Calu3 (cell line): ENCODE data around the gene MAP4K1. TPM values are rescaled to one million over a fixed set of nuclear protein-coding genes. Genes with fewer than 3 reads are reported as not detected.
A peak's percentile ranks its signal among the peaks of the same experiment; 100 is the strongest.
"Not testable (repeated sequence)": the region's sequence is repeated elsewhere in the genome, so short reads cannot be mapped to it uniquely, and the experiment has no call there.

Experiments used
- BruUV-seq: library from RNA; stranded (reverse); fragments of 400-500 nt; replicated peaks from 2 replicates; lab custom pipeline; 2021; lab: Mats Ljungman, UMichigan
- CTCF ChIA-PET: fragments of 300-600 bp; sonication (Branson Sonifier 250); formaldehyde crosslinking; loops from one replicate; lab custom pipeline; 2022; ENCODE audit warnings: antibody characterized with exemption; lab: Charles Lee
- DNase-seq: peaks from one replicate; pipeline ENCODE4 v3.0.0; 2022
- H3K27ac Mint-ChIP-seq: one replicate; pipeline ENCODE4 v1.8.0; 2022; ENCODE audit warnings: mixed read lengths; ENCODE audit not compliant: unreplicated experiment
- H3K27me3 Mint-ChIP-seq: one replicate; pipeline ENCODE4 v1.8.0; 2022; ENCODE audit warnings: mixed read lengths; ENCODE audit not compliant: unreplicated experiment
- H3K36me3 Mint-ChIP-seq: one replicate; pipeline ENCODE4 v1.8.0; 2022; ENCODE audit warnings: mild to moderate bottlenecking, moderate library complexity, mixed read lengths; ENCODE audit not compliant: insufficient read depth, unreplicated experiment
- H3K4me1 Mint-ChIP-seq: one replicate; pipeline ENCODE4 v1.8.0; 2022; ENCODE audit warnings: mild to moderate bottlenecking, low read depth, mixed read lengths; ENCODE audit not compliant: unreplicated experiment
- H3K4me3 Mint-ChIP-seq: one replicate; pipeline ENCODE4 v1.8.0; 2022; ENCODE audit warnings: mild to moderate bottlenecking, low read depth, moderate library complexity, mixed read lengths; ENCODE audit not compliant: unreplicated experiment
- H3K9me3 Mint-ChIP-seq: one replicate; pipeline ENCODE4 v1.8.0; 2022; ENCODE audit warnings: low read depth, mixed read lengths; ENCODE audit not compliant: unreplicated experiment
- intact Hi-C: fragments of 100-400 bp; cut with micrococcal nuclease; formaldehyde crosslinking; loops from one replicate; pipeline ENCODE4 v1.10.0; 2022; ENCODE audit not compliant: unreplicated experiment
- total RNA-seq: library from RNA; stranded (reverse); gene quantifications from 2 replicates; pipeline ENCODE4 v1.2.3, GENCODE V29; 2022
- TF ChIP-seq, protein P1 (sequence below): fragments of 200-600 bp; IDR thresholded peaks from one replicate; pipeline ENCODE4 v1.8.0; 2022; ENCODE audit warnings: antibody characterized with exemption; ENCODE audit not compliant: unreplicated experiment

MAP4K1 gene
- total RNA-seq, 1 experiment from 2014 or later = not detected

GRCh38 chr19:38632476-38633213 lies 14.9 kb upstream of the MAP4K1 start:
- H3K4me3 Mint-ChIP-seq = no peak overlapping the region
- no peak for DNase-seq
- peak overlapping the region; percentile 86 for H3K27ac Mint-ChIP-seq
- no peaks in the 10 kb centered on the region for H3K27me3 Mint-ChIP-seq
- H3K4me1 Mint-ChIP-seq = peaks cover 61% of the 10 kb centered on the region
- TF ChIP-seq, protein P1, sequence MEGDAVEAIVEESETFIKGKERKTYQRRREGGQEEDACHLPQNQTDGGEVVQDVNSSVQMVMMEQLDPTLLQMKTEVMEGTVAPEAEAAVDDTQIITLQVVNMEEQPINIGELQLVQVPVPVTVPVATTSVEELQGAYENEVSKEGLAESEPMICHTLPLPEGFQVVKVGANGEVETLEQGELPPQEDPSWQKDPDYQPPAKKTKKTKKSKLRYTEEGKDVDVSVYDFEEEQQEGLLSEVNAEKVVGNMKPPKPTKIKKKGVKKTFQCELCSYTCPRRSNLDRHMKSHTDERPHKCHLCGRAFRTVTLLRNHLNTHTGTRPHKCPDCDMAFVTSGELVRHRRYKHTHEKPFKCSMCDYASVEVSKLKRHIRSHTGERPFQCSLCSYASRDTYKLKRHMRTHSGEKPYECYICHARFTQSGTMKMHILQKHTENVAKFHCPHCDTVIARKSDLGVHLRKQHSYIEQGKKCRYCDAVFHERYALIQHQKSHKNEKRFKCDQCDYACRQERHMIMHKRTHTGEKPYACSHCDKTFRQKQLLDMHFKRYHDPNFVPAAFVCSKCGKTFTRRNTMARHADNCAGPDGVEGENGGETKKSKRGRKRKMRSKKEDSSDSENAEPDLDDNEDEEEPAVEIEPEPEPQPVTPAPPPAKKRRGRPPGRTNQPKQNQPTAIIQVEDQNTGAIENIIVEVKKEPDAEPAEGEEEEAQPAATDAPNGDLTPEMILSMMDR = no peak
- BruUV-seq = no TSS peak
- no peaks in the 10 kb centered on the region for H3K9me3 Mint-ChIP-seq
- intact Hi-C loops = no loop called here
- H3K36me3 Mint-ChIP-seq = peaks cover 88% of the 10 kb centered on the region
- CTCF ChIA-PET = interaction anchor here (0.6 to 2.2 kb wide), 2 partner anchors 12 to 102 kb away, joined by 4 to 7 read pairs; no protein-coding TSS in a partner anchor

DNA sequence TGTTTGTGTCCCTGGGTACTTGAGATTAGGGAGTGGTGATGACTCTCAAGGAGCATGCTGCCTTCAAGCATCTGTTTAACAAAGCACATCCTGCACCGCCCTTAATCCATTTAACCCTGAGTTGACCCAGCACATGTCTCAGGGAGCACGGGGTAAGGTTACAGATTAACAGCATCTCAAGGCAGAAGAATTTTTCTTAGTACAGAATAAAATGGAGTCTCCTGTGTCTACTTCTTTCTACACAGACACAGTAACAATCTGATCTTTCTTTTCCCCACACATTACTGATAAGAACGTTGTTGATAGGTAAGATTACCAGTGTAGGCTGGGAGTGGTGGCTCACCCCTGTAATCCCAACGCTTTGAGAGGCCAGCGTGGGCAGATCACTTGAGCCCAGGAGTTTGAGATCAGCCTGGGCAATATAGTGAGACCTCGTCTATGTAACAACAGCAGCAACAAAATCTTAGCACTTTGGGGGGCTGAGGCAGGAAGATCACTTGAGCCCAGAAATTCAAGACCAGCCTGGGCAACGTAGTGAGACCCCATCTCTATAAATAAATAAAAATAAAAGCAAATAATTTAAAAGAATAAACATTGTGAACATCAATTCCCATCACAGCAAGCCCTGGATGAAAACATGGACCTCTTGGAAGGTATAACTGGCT lies 14.2 kb upstream of the MAP4K1 start:
- Mint-ChIP-seq H3K27ac (peak overlapping the region; percentile 86), H3K4me3 (peak overlapping the region; percentile 27), H3K4me1 (peaks cover 54% of the 10 kb centered on the region), H3K36me3 (peaks cover 87% of the 10 kb centered on the region)
- BruUV-seq, H3K27me3 Mint-ChIP-seq, CTCF ChIA-PET, intact Hi-C loops, H3K9me3 Mint-ChIP-seq: not testable (repeated sequence)
- peak; percentile 66 for DNase-seq

- peak overlapping the region; percentile 27 for H3K4me3 Mint-ChIP-seq
- H3K27me3 Mint-ChIP-seq, H3K9me3 Mint-ChIP-seq, BruUV-seq, DNase-seq, intact Hi-C loops, CTCF ChIA-PET: not testable (repeated sequence)
- H3K27ac Mint-ChIP-seq = peak overlapping the region; percentile 86
- peaks cover 86% of the 10 kb centered on the region for H3K36me3 Mint-ChIP-seq
- peaks cover 48% of the 10 kb centered on the region for H3K4me1 Mint-ChIP-seq
These were observed 13.5 kb upstream of the MAP4K1 start for GRCh38 chr19:38631301-38631700.

DNA sequence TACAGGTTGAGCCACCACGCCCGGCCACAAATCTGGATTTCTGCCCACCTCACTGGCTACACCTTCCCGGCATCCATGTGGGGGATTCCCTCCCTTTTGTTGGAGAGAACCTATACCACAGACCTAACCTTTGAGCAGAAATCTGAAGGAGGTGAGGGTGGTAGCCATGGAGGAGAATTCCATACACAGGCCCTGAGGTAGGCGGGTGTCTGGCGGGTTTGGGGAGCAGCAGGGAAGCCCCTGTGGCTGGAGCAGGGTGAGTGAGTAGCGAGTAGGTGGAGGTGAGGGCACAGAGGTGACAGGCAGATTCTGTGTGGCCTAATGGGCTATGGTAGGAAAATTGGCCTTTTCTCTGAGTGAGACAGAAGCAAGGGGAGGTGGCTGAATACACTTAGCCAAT lies 11.8 kb upstream of the MAP4K1 start:
- no TSS peak for BruUV-seq
- CTCF ChIA-PET = interaction anchor here (0.7 kb wide), 1 partner anchor 29 kb away, joined by 3 read pairs; no protein-coding TSS in a partner anchor
- TF ChIP-seq, protein P1 = no peak
- DNase-seq = no peak
- H3K27ac Mint-ChIP-seq = no peak overlapping the region
- intact Hi-C loops = no loop called here
- H3K36me3 Mint-ChIP-seq = peaks cover 79% of the 10 kb centered on the region
- no peaks in the 10 kb centered on the region for H3K9me3 Mint-ChIP-seq
- no peak overlapping the region for H3K4me3 Mint-ChIP-seq
- peaks cover 35% of the 10 kb centered on the region for H3K4me1 Mint-ChIP-seq
- no peaks in the 10 kb centered on the region for H3K27me3 Mint-ChIP-seq

DNA sequence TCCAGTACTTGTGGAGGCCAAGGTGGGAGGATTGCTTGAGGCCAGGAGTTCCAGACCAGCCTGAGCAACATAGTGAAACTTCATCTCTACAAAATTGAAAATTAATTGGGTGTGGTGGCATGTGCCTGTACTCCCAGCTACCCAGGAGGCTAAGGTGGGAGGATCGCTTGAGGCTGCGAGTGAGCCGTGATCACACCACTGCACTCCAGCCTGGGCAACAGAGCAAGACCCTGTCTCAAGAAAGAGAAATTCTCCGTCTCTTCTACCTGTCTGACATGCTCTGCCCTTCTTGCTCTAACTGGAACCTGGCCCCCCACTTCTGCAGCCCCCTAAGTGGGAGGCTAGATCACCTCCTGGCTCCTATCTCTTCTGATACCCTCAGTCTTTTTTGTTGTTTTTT lies 8.6 kb upstream of the MAP4K1 start:
- Mint-ChIP-seq H3K27me3 (no peaks in the 10 kb centered on the region), H3K27ac (no peak overlapping the region), H3K4me1 (peaks cover 17% of the 10 kb centered on the region), H3K9me3 (no peaks in the 10 kb centered on the region), H3K4me3 (no peak overlapping the region), H3K36me3 (peaks cover 83% of the 10 kb centered on the region)
- intact Hi-C loops = no loop called here
- no TSS peak for BruUV-seq
- DNase-seq = no peak
- CTCF ChIA-PET = no interaction called here
- TF ChIP-seq, protein P1 = no peak
